K562 treated with DMSO at 1 percent for 24 hours (cell line): Measurements from ENCODE around the gene ADGRD1. TPM values are rescaled to one million over a fixed set of nuclear protein-coding genes. Genes with fewer than 3 reads are reported as not detected.

Source experiments
- total RNA-seq: library from RNA; unstranded; fragments of 300-600 nt; gene quantifications from 2 replicates; pipeline ENCODE4 v1.2.3, GENCODE V29; 2022; ENCODE audit warnings: low read depth; ENCODE audit not compliant: insufficient read depth

Gene ADGRD1
- total RNA-seq = 7.9 and 9.6 TPM in 2 replicates

DNA sequence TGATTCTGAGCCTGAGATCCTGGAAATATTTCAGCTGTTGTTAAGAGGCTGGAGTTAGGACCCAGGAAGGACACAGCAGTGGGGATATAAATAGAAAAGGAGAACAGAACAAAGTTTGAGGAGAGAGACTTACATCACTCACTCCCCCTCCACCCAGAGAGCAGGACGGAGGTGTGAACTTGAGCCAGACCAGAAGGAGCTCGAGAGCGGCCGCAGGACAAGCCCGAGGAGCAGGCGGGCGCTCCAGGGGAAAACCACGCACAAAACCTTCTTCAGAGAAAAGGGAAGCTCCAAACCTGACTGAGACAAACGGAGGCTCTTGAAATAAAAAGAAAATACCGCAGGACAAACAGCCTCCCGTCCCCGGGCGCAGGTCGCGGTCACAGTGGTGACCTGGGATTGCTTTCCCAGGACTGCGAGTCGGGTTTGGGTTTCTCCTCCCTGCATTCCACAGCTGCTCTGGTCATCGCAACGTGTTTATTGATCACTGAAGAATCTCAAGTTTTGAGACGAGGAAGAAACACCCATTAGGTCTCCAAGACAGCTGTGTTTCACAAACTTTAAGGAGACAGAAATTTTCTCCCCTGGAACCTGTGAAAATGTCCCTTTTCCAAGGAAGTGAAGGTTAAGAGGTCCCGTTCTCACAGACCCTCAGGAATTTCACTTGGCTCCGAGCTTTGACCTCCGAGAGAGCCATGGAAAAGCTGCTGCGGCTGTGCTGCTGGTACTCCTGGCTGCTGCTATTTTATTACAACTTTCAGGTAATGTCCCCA is at the start of gene ADGRD1:
Gene ADGRD1, plus strand, starts transcription at position 137 of the 773 bp plus-strand sequence. Its CDS starts 559 bp downstream, at position 696.

Other genes starting within 250 kb of the ADGRD1 start
- not detected in 2 replicates for gene RIMBP2, start 237.6 kb upstream of the ADGRD1 start, total RNA-seq
- gene STX2, start 114.7 kb upstream of the ADGRD1 start, total RNA-seq = 11.2 and 13.1 TPM in 2 replicates
- gene RAN, start 81.8 kb upstream of the ADGRD1 start, total RNA-seq = 414 and 434 TPM in 2 replicates